Aorta (tissue), 4 donors: ENCODE measurements around the gene MS4A2. TPM values are rescaled to one million over a fixed set of nuclear protein-coding genes. Genes with fewer than 3 reads are reported as not detected.

Source experiments
- polyA plus RNA-seq, 2 donors: library from polyadenylated mRNA; stranded (reverse); fragments of 200-250 nt; gene quantifications; one replicate each; pipeline ENCODE4 v1.2.3, GENCODE V29; 2013
- total RNA-seq, 2 donors: library from RNA; stranded (reverse); fragmentation: NEBNext Ultra II Directional; extraction: Animal tissue kit (Norgen Biotek cat#: 25700); gene quantifications; one replicate each; pipeline ENCODE4 v1.2.1, GENCODE V29; 2021
- donor health status: healthy with polysubstance abuse.
- donor health status: Bipolar disorder and iron deficiency.
- donor health status: DM: no; HTN: no; CAD: no.
- donor health status: DM: yes; HTN: yes; CAD: no.

The MS4A2 gene
- total and polyA plus RNA-seq, 4 donors: 0.51 to 8.2 (median 1.5) TPM

Other genes starting within 250 kb of the MS4A2 start
- gene CBLIF, start 243.2 kb upstream of the MS4A2 start, total RNA-seq: not detected
- under 1 TPM in 1 of 2 donors, not detected in 1; 0.05 TPM for gene CBLIF, start 243.2 kb upstream of the MS4A2 start, polyA plus RNA-seq
- gene TCN1, start 222.2 kb upstream of the MS4A2 start, total RNA-seq: not detected
- gene TCN1, start 222.2 kb upstream of the MS4A2 start, polyA plus RNA-seq: not detected
- gene OOSP3, start 209.9 kb upstream of the MS4A2 start, total RNA-seq: not detected
- gene OOSP3, start 209.9 kb upstream of the MS4A2 start, polyA plus RNA-seq: not detected
- gene OOSP1, start 150.2 kb upstream of the MS4A2 start, total RNA-seq: not detected
- not detected for gene OOSP1, start 150.2 kb upstream of the MS4A2 start, polyA plus RNA-seq
- not detected for gene OOSP4A, start 124.6 kb upstream of the MS4A2 start, total RNA-seq
- gene OOSP4A, start 124.6 kb upstream of the MS4A2 start, polyA plus RNA-seq: not detected
- gene OOSP4B, start 71.5 kb upstream of the MS4A2 start, total RNA-seq: not detected
- not detected for gene OOSP4B, start 71.5 kb upstream of the MS4A2 start, polyA plus RNA-seq
- gene OOSP2, start 48.3 kb upstream of the MS4A2 start, total RNA-seq: not detected
- not detected for gene OOSP2, start 48.3 kb upstream of the MS4A2 start, polyA plus RNA-seq
- gene MS4A3, start 32.0 kb upstream of the MS4A2 start, total RNA-seq: not detected
- gene MS4A3, start 32.0 kb upstream of the MS4A2 start, polyA plus RNA-seq: not detected
- 100 to 1,000 TPM in 1 of 2 donors, 10 to 100 TPM in 1; 76.9 to 214 TPM for gene MS4A6A, start 94.4 kb downstream of the MS4A2 start, total RNA-seq
- gene MS4A6A, start 94.4 kb downstream of the MS4A2 start, polyA plus RNA-seq: 100 to 1,000 TPM in 1 of 2 donors, 10 to 100 TPM in 1; 22.5 to 130 TPM
- gene MS4A4E, start 154.5 kb downstream of the MS4A2 start, total RNA-seq: 10 to 100 TPM in 1 of 2 donors, 1 to 10 TPM in 1; 1.0 to 15.5 TPM
- 1 to 10 TPM in 1 of 2 donors, not detected in 1; 1.0 TPM for gene MS4A4E, start 154.5 kb downstream of the MS4A2 start, polyA plus RNA-seq
- gene MS4A4A, start 192.0 kb downstream of the MS4A2 start, total RNA-seq: 10 to 100 TPM; 32.0 to 67.0 TPM
- gene MS4A4A, start 192.0 kb downstream of the MS4A2 start, polyA plus RNA-seq: 10 to 100 TPM in 1 of 2 donors, 1 to 10 TPM in 1; 3.9 to 42.8 TPM
- gene MS4A6E, start 238.6 kb downstream of the MS4A2 start, total RNA-seq: 1 to 10 TPM in 1 of 2 donors, not detected in 1; 1.3 TPM
- gene MS4A6E, start 238.6 kb downstream of the MS4A2 start, polyA plus RNA-seq: not detected